NCI-H128 (cell line): ENCODE measurements around the gene PRXL2B.
"Not testable (repeated sequence)": the region's sequence is repeated elsewhere in the genome, so short reads cannot be mapped to it uniquely, and the experiment has no call there.

Experiments used
- DNase-seq: peaks from one replicate; lab custom pipeline; 2025; ENCODE audit not compliant: unreplicated experiment; lab: John Stamatoyannopoulos, UW

Gene PRXL2B

DNA sequence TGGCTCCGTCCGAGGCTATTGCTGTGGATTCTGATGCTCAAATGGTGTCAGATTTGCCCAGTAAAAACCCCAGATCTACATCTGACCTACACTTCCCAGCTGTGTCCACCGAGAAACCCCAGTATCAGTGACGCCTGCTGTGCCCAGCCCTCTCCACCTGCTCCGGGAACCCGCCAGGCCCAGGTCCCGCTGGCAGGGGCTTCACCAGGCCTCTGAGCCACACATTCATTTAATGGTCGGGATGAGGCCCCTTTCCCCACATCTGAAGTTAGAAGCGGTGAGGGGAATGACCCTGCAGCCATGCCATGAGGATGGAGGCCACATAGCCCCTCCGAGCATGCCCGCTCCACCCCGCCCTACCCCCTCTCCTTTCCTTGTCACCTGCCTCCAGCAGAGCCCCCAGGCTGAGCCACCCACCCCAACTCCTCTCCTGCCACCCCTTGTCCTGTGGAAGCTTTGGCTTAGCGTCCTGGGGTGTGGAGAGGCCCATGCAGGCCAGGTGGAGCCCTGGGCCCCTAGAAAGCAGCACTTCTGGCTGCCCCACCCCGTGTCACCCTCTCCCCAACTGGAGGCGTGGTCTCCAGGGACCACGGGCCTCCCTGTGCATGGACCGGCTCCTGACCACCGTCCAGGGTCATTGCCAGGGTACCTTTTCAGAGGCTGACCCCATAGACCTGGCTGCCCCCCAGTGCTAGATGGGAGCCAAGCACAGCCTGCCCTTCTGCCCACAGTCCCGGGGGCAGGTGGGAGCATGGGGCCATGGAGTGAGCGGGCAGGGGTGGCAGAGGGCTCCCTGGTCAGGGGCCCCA, 22.4 kb upstream of the PRXL2B start:
- DNase-seq, result no peak

DNA sequence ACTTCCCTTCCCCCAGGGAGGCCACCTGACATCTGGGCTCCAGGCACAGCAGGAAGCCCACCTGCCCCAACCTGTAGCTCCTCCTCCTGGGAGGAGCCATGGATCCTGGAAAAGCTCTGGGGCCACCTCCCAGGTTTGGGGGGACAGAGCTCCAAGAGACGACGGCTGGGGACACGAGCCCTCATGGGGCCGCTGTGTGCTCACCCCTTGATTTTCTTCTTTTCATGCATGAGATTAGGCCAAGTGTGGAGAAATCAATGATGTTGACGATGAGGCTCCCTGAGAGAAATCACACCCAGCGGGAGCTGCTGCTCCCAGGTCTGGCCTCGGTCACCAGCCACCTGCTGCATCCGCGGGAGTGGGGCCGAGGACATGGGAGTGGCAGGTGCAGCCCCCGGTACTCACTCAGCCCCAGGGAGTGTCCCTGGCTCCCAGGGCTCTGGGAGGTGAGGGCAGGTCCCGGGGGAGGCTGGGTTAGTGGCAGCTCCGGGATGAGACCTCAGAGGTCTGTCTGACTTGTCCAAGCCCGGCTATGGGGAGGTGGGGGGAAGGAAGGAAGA, 21.7 kb upstream of the PRXL2B start:
- no peak for DNase-seq

DNA sequence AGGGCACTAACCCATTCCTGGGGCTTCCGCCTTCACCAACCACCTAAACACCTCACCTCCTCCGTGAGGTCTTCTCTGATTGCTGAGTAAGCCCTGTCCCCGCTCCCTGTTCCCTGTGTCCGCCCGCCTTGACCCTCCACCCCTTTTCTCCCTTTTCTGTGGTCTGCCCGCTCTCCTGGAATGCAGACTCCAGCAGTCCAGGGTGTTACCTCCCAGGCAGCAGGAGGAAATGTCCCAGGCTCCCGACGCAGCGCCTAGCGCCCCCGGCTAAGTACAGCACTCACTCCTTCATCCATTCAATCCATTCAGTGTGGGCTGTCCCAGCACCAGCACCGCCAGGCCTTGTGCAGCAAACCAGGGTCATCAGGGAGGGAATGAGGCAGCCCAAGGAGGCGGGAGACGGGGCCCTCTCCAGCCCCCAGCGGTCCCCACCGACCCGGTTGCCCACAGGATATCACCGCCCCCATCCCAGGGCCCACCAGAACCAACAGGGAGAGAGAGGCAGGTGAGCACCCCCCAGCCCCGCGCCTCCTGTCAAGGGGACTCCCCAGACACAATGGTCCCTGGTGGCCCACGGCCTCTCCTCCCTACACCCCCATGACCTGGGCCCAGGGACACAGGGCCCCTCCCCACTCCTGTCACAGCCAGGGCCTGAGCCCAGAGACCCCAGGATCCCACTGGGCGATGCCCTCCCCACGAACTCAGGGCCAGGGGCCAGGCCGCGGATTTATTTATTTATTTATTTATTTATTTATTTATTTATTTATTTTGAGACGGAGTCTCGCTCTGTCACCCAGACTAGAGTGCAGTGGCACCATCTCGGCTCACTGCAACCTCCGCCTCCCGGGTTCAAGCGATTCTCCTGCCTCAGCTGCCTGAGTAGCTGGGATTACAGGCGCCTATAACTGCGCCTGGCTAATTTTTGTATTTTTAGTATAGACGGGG, 20.2 kb upstream of the PRXL2B start:
- DNase-seq, result no peak

GRCh38 chr1:2567083-2567679, 19.4 kb upstream of the PRXL2B start:
- no peak for DNase-seq

GRCh38 chr1:2568187-2568816, 18.3 kb upstream of the PRXL2B start:
- not testable (repeated sequence) for DNase-seq

DNA sequence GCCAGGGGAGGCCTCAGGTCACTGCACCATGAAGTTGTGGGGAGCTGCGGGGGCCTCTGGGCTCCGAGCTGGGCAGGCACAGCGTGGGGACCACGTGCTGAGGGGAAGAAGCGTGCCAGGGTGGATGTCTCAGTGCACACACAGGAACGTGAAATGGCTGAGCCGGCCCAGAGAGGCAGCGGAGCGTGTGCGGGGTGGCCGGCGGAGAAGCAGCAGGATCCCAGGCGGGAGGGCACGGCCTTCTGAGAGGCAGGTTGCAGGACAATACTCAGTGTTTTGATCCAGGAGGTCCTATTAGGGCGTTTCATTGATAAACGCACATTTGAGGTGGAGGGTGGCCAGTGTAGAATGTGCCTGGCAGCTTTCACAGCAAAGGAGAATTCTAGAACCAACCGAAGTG, 17.5 kb upstream of the PRXL2B start:
- DNase-seq, result no peak

- DNase-seq, result not testable (repeated sequence)
Measured at GRCh38 chr1:2569703-2570102, 16.9 kb upstream of the PRXL2B start.

- no peak for DNase-seq
Measured at GRCh38 chr1:2570332-2570731, 16.2 kb upstream of the PRXL2B start.

- no peak for DNase-seq
Measured at GRCh38 chr1:2571348-2571747, 15.2 kb upstream of the PRXL2B start.

GRCh38 chr1:2573250-2573920, 13.2 kb upstream of the PRXL2B start:
- DNase-seq, result no peak

DNA sequence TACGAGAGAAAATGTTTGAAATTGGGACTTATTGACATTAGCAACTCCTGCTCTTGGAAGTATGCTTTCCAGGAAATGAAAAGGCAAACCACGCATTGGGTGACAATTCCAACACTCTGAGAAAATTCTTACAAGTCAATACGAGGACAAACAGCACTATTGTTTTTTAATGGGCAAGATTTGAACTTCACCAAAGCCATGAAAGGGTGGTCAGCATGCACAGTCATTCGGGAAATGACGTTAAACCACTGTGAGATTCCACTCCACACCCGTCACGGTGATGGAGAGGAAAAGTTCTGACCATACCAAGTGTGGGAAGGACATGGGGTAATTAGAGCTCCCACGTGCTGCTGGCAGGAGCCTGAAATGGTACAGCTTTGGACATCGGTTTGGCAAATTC, 12.2 kb upstream of the PRXL2B start:
- DNase-seq, result no peak

DNA sequence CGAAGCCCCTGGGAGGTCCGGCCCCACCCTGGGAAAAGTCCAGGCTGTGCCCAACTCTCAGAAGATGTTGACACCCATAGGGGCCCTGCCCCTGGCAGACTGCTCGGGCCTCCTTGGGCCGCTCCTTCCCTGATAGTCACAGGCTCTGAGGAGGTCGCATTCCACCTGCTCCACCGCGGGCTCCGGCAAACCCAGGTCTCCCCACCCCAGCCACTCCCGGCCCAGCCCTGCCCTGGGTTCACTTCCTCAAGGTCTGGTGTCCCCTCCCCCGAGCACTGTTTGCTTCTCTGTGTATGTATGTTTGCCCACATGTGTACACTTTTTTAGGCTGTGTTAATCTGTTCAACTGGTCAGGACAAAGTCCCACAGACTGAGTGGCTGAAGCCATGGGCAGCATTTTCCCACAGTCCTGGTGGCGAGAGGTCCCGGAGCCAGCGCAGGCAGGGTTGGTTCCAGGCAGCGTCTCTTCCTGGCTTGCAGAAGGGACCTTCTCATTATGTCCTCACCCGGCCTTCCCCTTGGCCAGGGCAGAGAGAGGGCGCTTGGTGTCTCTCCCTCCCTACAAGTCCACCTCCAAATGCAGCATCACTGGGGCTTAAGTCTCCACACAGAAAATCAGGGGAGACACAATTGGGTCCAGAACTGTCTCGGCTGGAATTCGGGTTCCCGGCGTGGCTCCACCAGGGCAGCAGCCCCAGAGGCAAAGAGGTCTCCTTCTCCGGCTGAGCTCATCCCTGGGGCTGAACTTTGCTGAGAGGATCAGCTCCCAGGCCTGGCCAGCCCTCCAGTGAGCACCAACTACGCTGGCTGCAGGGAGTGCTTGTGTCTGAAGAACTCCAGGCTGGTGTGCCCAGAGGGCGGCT, 10.5 kb upstream of the PRXL2B start:
- no peak for DNase-seq

GRCh38 chr1:2577565-2578075, 9.0 kb upstream of the PRXL2B start:
- DNase-seq, result not testable (repeated sequence)

GRCh38 chr1:2578758-2579118, 7.8 kb upstream of the PRXL2B start:
- DNase-seq, result no peak

DNA sequence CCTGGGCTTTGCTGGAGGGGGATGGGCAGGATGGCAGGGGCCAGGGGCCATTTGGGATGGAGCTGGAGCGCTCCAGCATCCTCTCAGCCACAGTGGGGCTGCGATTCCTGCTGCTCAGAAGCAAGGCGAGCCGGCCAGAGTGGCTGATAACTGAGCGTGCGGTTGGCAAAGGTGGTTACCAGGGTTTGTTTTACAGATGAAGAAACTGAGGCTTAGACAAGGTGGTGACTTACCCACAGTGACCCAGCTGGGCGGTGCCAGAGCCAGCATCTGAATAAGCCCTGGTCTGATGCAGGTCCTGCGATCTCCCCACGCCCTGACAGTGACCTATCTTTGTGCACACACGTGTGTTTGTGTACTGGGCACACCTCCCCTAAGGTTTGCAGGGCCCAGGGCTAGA, 5.9 kb upstream of the PRXL2B start:
- no peak for DNase-seq

- DNase-seq, result no peak
Measured at GRCh38 chr1:2582391-2582790, 4.2 kb upstream of the PRXL2B start.

- no peak for DNase-seq
Measured at GRCh38 chr1:2583331-2583791, 3.2 kb upstream of the PRXL2B start.

GRCh38 chr1:2583871-2584351, 2.7 kb upstream of the PRXL2B start:
- DNase-seq, result no peak
